ENCODE measurements around the gene EXOSC9.
A peak's percentile ranks its signal among the peaks of the same experiment; 100 is the strongest.
"Not testable (repeated sequence)": the region's sequence is repeated elsewhere in the genome, so short reads cannot be mapped to it uniquely, and the experiment has no call there.

Gene EXOSC9, protein sequence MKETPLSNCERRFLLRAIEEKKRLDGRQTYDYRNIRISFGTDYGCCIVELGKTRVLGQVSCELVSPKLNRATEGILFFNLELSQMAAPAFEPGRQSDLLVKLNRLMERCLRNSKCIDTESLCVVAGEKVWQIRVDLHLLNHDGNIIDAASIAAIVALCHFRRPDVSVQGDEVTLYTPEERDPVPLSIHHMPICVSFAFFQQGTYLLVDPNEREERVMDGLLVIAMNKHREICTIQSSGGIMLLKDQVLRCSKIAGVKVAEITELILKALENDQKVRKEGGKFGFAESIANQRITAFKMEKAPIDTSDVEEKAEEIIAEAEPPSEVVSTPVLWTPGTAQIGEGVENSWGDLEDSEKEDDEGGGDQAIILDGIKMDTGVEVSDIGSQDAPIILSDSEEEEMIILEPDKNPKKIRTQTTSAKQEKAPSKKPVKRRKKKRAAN

DNA sequence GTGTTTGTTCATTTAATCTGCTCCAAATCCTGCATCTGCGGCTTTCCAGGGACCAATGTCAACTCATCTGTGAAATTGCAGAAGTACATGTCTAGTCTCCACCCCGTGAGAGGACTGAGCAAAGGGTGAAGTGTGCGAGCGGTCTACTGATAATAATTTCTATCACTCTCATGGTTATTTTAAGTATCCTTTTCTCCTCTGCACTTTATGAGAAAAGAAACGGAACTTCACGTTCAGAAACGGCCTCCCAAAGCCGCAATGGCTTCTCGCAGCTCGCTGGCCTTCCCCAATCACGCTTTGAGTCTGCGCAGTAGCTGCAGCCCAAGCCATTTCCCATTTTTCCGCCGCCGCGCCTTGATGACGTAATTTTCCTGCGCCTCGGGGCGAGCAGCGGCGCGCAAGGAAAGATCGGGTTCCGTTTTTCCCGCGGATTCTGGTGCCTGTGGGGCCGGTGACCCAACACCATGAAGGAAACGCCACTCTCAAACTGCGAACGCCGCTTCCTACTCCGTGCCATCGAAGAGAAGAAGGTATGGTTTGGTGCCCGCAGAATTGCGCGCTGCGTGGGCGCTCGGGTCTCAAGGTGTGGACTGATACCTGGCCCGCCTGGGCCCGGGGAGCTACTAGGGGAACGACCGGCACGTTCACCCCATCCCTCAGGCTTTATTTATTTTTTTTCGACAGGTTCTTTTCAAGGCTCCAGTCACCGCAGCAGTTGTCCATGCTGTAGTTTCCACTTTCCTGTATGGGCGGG lies at the start of gene EXOSC9:
TSS of gene EXOSC9 (plus strand) at position 363 of the 754 bp plus-strand sequence. CDS start at position 465, 102 bp downstream.
- peak within 1 kb of the TSS; percentile 77 to 99 (median 88) for H3K4me3 ChIP-seq
- H3K4me1 ChIP-seq = peaks cover 25 to 46% (median 34%) of the 10 kb centered on the region in 10 experiments
- peak within 1 kb of the TSS; percentile 76 to 94 (median 89) for H3K27ac ChIP-seq
- H3K27me3 ChIP-seq = no peaks in the 10 kb centered on the region
- H4K20me1 ChIP-seq = peaks cover 0 to 3% (median 0%) of the 10 kb centered on the region in 11 experiments; a peak in 1 of 22 replicates
- peaks cover 36 to 41% (median 37%) of the 10 kb centered on the region in 11 experiments for H3K36me3 ChIP-seq
- H3K9me3 ChIP-seq (replicated peaks in 1 of 11) = no peaks in the 10 kb centered on the region
- peak in 4 of 11 experiments; percentile 18 to 69 (median 45); a peak in 5 of 22 replicates for TF ChIP-seq Cebpa-rat (IDR thresholded peaks at IDR 0.05)
- peak within 1 kb of the TSS; percentile 68 to 94 (median 85) for H3K4me2 ChIP-seq
- peak within 1 kb of the TSS; percentile 86 to 96 (median 91) for H3K9ac ChIP-seq

DNA sequence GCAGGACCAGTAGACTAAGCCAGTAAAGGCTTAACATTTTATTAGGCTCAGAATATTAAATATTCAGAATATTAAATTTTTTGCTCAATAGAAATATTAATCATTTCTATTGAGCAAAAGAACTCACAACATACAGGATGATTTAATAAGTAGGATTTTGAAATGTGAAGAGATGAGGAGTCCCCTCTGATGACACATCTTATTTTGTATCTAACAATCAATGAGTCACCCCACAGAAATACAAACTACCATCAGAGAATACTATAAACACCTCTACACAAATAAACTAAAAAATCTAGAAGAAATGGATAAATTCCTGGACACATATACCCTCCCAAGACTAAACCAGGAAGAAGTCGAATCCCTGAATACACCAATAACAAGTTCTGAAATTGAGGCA lies 49.0 kb upstream of the EXOSC9 start:
- H3K36me3 ChIP-seq; H3K27ac ChIP-seq; H3K4me3 ChIP-seq; H3K27me3 ChIP-seq; H3K9me3 ChIP-seq (replicated peaks in 1 of 11); H3K4me1 ChIP-seq; H3K9ac ChIP-seq; H3K4me2 ChIP-seq; H4K20me1 ChIP-seq: not testable (repeated sequence)

DNA sequence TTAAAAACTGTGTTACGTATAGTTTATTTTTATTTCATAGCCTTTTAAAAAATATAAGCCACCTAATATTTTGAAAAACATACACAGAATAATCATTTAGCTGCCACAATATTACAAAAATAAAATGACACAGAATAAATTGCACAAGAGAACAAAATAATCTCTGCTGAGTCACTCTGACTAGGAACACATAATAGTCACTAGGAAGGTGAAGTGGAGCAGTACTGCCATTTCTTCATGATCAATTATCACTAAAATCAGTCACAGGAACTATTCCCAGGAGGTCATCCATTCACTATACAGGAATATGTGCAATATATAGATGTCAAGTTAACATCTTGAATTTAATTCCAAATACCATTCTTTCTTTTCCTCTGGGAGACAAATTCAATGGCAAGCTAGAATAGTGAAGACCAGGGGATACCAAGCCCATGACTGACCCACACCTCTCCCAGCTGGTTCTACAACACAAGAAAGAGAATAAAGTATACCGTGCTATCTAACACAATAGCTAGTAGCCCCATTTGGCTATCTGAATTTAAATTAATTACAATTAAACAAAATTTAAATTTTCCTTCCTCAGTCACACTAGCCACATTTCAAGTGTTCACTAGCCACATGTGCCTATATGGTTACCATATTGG lies 42.1 kb upstream of the EXOSC9 start:
- Histone ChIP-seq H4K20me1 (no peaks in the 10 kb centered on the region), H3K4me2 (no peak overlapping the region), H3K27me3 (no peaks in the 10 kb centered on the region), H3K36me3 (no peaks in the 10 kb centered on the region), H3K4me1 (no peaks in the 10 kb centered on the region), H3K4me3 (no peak overlapping the region), H3K9ac (no peak overlapping the region), H3K9me3 (replicated peaks in 1 of 11) (peaks cover 0 to under 1% (median 0%) of the 10 kb centered on the region in 11 experiments; a peak in 3 of 22 replicates), H3K27ac (no peak overlapping the region)
- no peak for TF ChIP-seq Cebpa-rat (IDR thresholded peaks at IDR 0.05)

DNA sequence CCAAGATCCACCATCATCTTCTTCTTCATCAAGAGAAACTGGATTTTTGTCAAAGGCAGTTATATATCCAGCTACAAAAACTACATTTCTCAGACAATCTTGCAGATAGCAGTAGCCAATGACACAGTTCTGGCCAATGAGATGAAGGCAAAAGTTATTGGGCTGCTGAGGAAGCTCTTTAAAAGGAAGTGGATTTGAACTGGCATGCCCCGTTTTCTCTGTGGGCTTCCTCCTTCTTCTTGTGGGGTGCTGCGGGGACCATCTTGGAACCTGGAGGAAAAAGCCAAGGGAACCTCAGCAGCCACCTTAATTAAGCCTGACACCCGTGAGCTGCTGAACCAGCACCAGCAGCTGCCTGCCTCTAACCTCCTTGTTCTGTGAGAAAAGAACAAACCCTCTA lies 40.9 kb upstream of the EXOSC9 start:
- H3K27ac ChIP-seq = no peak overlapping the region
- H4K20me1 ChIP-seq = no peaks in the 10 kb centered on the region
- no peak overlapping the region for H3K4me2 ChIP-seq
- no peaks in the 10 kb centered on the region for H3K27me3 ChIP-seq
- H3K36me3 ChIP-seq = no peaks in the 10 kb centered on the region
- H3K4me1 ChIP-seq = no peaks in the 10 kb centered on the region
- no peak overlapping the region for H3K4me3 ChIP-seq
- H3K9me3 ChIP-seq (replicated peaks in 1 of 11) = peaks cover 8 to 12% (median 9%) of the 10 kb centered on the region in 11 experiments
- no peak for TF ChIP-seq Cebpa-rat (IDR thresholded peaks at IDR 0.05)
- H3K9ac ChIP-seq = no peak overlapping the region

DNA sequence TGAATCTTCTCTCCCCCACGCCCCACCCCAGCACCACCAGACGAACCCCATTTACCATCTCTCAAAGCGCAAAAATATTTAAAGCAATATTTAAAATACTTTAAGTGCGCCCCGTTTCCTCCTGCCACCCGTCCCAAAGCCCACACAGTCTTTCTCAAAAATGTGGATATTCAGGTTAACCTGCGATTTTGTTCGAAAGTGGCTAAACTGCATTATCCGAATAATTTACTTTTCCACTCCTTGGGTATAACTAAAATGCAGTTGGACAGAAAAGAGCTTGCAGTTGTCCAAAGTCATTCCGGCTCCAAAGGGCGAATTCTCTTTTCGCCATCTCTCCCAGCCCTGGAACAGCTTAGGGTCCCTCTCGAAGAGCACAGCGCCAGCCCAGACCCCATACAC lies 36.8 kb upstream of the EXOSC9 start:
- TF ChIP-seq Cebpa-rat (IDR thresholded peaks at IDR 0.05) = no peak
- peaks cover 8 to 16% (median 11%) of the 10 kb centered on the region in 11 experiments for H3K9me3 ChIP-seq (replicated peaks in 1 of 11)
- H3K9ac ChIP-seq = no peak overlapping the region
- H3K27ac ChIP-seq = no peak overlapping the region
- no peaks in the 10 kb centered on the region for H3K27me3 ChIP-seq
- no peaks in the 10 kb centered on the region for H3K4me1 ChIP-seq
- H3K36me3 ChIP-seq = no peaks in the 10 kb centered on the region
- H3K4me2 ChIP-seq = no peak overlapping the region
- H4K20me1 ChIP-seq = no peaks in the 10 kb centered on the region
- H3K4me3 ChIP-seq = no peak overlapping the region

DNA sequence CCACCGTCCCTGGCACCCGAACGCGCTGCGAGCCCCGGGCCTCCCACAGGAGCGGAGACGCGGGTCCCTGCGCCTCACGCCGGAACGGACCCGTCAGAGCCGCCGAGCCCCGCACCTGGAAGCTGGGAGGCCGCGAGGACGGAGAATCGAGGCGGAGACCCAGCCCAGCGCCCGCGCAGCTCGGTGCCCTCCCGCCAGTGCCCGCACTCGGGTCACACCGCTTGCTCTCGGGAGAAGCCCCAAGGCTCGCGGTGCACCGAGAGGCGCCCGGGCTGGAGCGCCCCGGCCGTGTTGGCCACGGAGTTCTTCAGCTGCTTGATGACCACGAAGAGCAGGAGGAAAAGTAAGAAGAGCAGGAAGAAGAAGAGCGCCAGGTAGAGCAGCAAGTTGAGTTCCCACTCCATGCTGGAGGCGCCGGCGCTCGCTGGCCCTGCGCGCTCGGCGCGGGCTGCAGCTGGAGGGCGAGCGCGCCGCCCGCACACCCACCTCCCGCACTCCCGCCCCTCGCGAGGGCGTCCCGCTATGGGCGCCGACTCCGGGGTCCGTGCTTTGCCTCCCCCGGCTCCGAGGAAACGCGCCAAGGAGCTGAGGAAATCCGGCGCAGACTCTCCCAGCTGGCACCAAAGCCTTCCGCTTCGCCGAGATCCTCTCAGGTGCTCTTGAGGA lies 36.3 kb upstream of the EXOSC9 start, which contains the start of gene SMIM43:
TSS of gene SMIM43 (minus strand) at position 463 of the 666 bp plus-strand sequence. CDS start at position 404, 59 bp downstream.
- no peak within 1 kb of the TSS for H3K27ac ChIP-seq
- no peak within 1 kb of the TSS for H3K4me3 ChIP-seq
- peaks cover 8 to 16% (median 11%) of the 10 kb centered on the region in 11 experiments for H3K9me3 ChIP-seq (replicated peaks in 1 of 11)
- H3K4me2 ChIP-seq = no peak within 1 kb of the TSS
- H3K4me1 ChIP-seq = no peaks in the 10 kb centered on the region
- no peaks in the 10 kb centered on the region for H3K27me3 ChIP-seq
- H3K9ac ChIP-seq = no peak within 1 kb of the TSS
- no peaks in the 10 kb centered on the region for H3K36me3 ChIP-seq
- H4K20me1 ChIP-seq = no peaks in the 10 kb centered on the region
- no peak for TF ChIP-seq Cebpa-rat (IDR thresholded peaks at IDR 0.05)

DNA sequence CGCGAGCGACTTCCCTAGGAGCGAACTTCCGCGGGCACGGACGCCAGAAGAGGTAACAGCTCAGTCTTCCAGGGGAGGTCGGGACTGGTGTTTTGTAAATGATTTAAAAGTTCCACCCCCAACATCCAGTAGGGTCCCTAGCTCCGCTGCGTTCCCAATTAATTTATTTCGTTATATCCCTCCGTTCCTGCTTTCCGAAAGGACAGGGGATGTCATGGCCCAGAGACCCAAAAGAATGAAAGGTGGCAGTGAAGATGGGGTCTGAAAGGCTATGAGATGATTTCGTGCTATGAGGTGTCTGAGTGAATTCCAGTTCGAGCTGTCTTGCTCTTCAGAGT lies 35.8 kb upstream of the EXOSC9 start:
- H3K9ac ChIP-seq = no peak overlapping the region
- no peaks in the 10 kb centered on the region for H3K27me3 ChIP-seq

DNA sequence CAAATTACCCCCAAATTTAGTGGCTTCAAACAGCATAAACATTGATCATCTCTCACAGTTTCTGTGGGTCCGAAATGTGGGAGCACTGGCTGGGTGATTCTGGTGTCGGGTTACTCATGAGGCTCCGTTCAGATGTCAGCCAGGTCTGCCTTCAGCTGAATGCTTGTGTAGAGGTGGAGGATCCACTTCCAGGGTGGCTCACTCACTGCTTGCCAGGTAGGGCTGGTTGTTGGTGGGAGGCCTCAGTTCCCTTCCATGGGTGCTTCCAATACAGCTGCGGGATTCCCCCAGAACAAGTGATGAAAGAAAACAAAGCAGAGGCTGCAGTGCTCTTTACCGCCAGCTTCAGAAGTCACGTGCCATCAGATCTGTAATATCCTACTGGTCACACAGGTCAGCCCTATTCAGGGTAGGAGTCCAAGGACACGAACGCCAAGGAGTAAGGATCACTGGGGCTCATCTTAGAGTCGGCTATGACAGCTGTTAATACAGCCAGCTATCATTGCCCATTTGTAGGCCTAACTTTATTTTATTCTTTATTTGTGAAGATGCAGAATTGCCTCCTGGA lies 35.1 kb upstream of the EXOSC9 start:
- TF ChIP-seq Cebpa-rat (IDR thresholded peaks at IDR 0.05) = no peak
- Histone ChIP-seq H4K20me1 (no peaks in the 10 kb centered on the region), H3K27ac (no peak overlapping the region), H3K9ac (no peak overlapping the region), H3K27me3 (no peaks in the 10 kb centered on the region), H3K9me3 (replicated peaks in 1 of 11) (peaks cover 8 to 16% (median 11%) of the 10 kb centered on the region in 11 experiments), H3K36me3 (no peaks in the 10 kb centered on the region), H3K4me3 (no peak overlapping the region), H3K4me2 (no peak overlapping the region), H3K4me1 (no peaks in the 10 kb centered on the region)

More for the DNA sequence above, 35.8 kb upstream of the EXOSC9 start:
- Histone ChIP-seq H3K4me3 (no peak overlapping the region), H3K36me3 (no peaks in the 10 kb centered on the region), H3K9me3 (replicated peaks in 1 of 11) (peaks cover 8 to 16% (median 11%) of the 10 kb centered on the region in 11 experiments), H4K20me1 (no peaks in the 10 kb centered on the region), H3K4me2 (no peak overlapping the region), H3K4me1 (no peaks in the 10 kb centered on the region), H3K27ac (no peak overlapping the region)
- no peak for TF ChIP-seq Cebpa-rat (IDR thresholded peaks at IDR 0.05)

Data from BLaER1 treated with 17β-estradiol and CSF1 and Interleukin-3, amounts not matched to agents 10 nM and 100 nM (cell line).